ENCODE data around the gene CLIC4. TPM values are rescaled to one million over a fixed set of nuclear protein-coding genes. Genes with fewer than 3 reads are reported as not detected.
"Not testable (repeated sequence)": the region's sequence is repeated elsewhere in the genome, so short reads cannot be mapped to it uniquely, and the experiment has no call there.

The CLIC4 gene
- total and polyA plus RNA-seq, 2 donors, result 284 to 505 TPM

DNA sequence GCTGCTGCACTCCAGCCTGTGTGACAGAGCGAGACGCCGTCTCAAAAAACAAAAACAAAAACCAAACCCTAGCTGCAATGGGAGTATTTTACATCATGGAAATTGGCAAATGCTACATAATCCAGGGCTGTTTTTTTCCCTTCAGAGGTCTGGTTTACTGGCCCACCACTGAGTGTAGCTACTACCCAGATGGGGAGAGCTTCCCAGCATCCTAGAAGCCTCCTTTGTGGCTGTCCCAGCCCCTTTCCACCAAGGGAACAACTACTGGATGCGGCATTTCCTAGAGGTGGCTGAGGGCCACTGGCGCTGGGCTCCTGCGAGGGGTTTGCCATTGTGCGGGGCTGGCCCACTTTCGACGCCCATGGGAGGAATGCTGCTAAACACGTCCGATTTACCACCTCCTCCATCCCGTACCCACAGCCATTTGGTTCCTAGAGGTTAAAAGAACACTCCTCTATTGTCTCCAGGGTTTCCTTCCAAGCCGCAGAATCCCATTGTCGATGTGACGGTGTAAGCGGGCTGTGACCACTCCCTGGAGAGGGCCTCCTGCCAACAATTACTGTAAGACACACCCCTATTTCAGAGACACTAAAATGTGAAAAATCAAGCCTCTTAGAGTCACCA is 129.5 kb downstream of the CLIC4 start:
- Histone ChIP-seq H3K27ac (ENCODE audit: low read depth) (no peak overlapping the region), H3K36me3 (ENCODE audit: insufficient read depth) (no peaks in the 10 kb centered on the region), H3K4me3 (ENCODE audit: low read depth, low read length) (no peak overlapping the region), H3K4me1 (ENCODE audit: insufficient read depth) (no peaks in the 10 kb centered on the region)
- no peak for DNase-seq (ENCODE audit: extremely low spot score)
- 61% methylated on average over 16 of the region's 16 CpGs for WGBS

DNA sequence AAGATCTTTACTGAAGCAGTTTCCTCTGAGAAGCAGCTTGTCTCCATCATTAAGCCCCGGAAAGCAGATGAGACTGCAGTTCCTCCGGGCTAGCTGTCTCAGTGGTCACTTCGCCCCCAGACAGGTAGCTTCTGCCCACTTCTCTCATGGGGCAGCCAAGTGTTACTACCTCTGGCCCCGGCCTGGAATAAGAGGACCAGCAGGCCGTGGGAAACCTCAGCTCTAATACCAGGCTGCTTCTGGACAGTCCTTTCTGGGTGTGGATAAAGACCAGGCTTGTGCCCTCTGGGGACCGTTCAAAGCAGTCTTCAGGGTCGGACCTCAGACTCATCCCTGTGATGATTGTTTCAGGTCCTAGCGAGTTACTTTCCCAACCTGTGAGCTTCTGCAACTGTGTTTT is 130.0 kb downstream of the CLIC4 start:
- H3K4me1 ChIP-seq (ENCODE audit: insufficient read depth), result no peaks in the 10 kb centered on the region
- no peak overlapping the region for H3K27ac ChIP-seq (ENCODE audit: low read depth)
- 65% methylated on average over 8 of the region's 8 CpGs for WGBS
- DNase-seq (ENCODE audit: extremely low spot score), result no peak
- no peaks in the 10 kb centered on the region for H3K36me3 ChIP-seq (ENCODE audit: insufficient read depth)
- no peak overlapping the region for H3K4me3 ChIP-seq (ENCODE audit: low read depth, low read length)

DNA sequence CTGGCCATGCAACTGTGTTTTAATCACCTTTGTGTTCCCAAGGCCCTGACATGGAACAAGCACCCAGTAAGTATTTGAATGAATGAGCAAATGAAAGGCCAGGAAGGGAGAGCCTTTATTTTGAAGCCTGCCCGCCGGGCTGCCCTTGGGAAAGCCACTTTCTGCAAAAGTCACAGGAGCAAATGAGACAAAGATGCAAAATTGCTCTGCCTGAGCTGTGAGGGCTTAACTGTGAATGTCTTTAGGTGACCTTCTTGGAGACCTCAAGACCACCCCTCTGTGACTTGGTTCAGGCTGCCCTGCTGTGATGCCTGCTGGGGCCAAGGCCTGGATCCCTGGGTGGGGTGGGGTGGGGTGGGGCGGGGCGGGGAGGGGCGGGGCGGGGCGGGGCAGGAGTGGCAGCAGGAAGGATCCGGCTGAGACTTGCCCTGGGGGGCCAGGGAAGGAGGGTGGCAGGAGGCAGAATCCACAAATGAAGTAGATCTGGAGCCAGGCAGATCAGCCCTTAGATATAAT is 130.8 kb downstream of the CLIC4 start:
- H3K4me3 ChIP-seq (ENCODE audit: low read depth, low read length), result no peak overlapping the region
- DNase-seq (ENCODE audit: extremely low spot score), result no peak
- no peaks in the 10 kb centered on the region for H3K36me3 ChIP-seq (ENCODE audit: insufficient read depth)
- 65% methylated on average over 7 of the region's 8 CpGs for WGBS
- H3K4me1 ChIP-seq (ENCODE audit: insufficient read depth), result no peaks in the 10 kb centered on the region
- H3K27ac ChIP-seq (ENCODE audit: low read depth), result no peak overlapping the region

DNA sequence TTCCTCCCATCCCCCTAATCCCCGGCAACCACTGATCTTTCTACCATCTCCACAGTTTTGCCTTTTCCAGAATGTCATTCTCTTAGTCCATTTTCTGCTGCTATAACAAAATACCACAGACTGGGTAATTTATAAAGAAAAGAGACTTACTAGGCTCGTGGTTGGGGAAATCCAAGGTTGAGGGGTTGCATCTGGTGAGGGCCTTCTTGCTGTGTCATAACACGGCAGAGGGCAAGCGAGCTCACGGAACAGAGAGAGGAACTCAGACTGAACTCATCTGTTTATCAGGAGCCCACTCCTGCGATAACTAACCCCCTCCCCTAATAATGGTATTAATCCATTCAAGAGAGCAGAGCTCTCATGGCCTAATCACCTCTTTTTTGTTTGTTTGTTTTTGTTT is 132.8 kb downstream of the CLIC4 start:
- Histone ChIP-seq H3K36me3 (ENCODE audit: insufficient read depth) (no peaks in the 10 kb centered on the region), H3K27ac (ENCODE audit: low read depth) (no peak overlapping the region), H3K4me1 (ENCODE audit: insufficient read depth) (no peaks in the 10 kb centered on the region), H3K4me3 (ENCODE audit: low read depth, low read length) (no peak overlapping the region)
- no peak for DNase-seq (ENCODE audit: extremely low spot score)
- WGBS, result 72% methylated on average over 6 of the region's 6 CpGs

DNA sequence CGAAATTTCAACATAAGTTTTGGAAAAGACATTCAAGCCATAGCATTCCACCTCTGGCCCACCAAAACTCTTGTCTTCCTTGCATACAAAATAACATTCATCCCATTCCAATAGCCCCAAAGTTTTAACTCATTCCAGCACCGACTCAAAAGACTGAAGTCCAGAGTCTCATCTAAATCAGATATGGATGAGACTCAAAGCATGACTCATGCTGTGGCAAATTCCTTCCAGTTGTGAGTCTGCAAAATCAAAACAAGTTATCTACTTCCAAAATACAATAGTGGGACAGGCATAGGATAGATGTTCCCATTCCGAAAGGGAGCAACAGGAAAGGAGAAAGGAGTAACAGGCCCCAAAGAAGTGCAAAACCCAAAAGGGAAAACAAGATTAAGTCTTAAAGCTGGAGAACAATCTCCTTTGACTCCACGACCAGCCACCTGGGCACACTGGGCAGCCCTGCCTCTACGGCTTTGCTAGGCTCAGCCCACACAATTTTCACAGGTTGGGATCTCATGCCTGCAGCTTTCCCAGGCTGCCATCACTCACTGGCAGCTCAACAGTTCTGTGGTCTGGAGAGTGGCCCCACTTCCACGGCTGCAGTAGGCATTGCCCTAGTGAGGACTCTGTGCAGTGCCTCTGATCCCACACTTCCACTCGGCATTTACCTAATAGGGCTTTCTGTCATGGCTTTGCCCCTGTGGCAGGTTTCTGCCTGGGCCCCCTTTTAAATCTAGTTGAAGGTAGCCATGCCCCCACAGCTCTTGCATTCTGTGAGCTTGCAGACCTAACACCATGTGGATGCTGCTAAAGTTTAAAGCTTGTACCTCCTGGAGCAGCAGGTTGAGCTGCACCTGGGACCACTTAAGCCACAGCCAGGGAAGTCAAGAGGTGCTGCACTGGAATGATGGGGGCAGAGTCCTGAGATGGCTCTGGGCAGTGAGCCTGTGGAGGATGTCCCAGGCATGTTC is 133.8 kb downstream of the CLIC4 start:
- Histone ChIP-seq H3K27ac (ENCODE audit: low read depth) (no peak overlapping the region), H3K36me3 (ENCODE audit: insufficient read depth) (no peaks in the 10 kb centered on the region), H3K4me1 (ENCODE audit: insufficient read depth) (no peaks in the 10 kb centered on the region), H3K4me3 (ENCODE audit: low read depth, low read length) (no peak overlapping the region)
- no peak for DNase-seq (ENCODE audit: extremely low spot score)
- 72% methylated on average over 7 of the region's 7 CpGs for WGBS

DNA sequence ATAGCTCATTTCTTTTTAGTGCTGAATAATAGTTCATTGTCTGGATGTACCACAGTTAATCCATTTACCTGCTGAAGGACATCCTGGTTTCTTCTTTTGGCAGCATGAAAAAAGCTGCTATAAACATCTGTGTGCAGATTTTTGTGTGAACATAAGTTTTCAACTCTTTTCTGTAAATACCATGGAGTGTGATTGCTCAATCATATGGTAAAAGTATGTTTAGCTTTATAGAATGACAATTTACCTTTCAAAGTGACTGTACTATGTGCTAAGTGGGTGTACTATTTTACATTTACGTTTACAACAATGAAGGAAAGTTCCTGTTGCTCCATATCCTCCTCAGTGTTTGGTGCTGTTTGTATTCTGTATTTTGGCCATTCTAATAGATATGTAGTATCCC is 135.8 kb downstream of the CLIC4 start:
- H3K4me3 ChIP-seq (ENCODE audit: low read depth, low read length), result no peak overlapping the region
- DNase-seq (ENCODE audit: extremely low spot score), result no peak
- H3K36me3 ChIP-seq (ENCODE audit: insufficient read depth), result no peaks in the 10 kb centered on the region
- no peak overlapping the region for H3K27ac ChIP-seq (ENCODE audit: low read depth)
- no peaks in the 10 kb centered on the region for H3K4me1 ChIP-seq (ENCODE audit: insufficient read depth)
- WGBS, result 38% methylated on average over 1 of the region's 1 CpG

DNA sequence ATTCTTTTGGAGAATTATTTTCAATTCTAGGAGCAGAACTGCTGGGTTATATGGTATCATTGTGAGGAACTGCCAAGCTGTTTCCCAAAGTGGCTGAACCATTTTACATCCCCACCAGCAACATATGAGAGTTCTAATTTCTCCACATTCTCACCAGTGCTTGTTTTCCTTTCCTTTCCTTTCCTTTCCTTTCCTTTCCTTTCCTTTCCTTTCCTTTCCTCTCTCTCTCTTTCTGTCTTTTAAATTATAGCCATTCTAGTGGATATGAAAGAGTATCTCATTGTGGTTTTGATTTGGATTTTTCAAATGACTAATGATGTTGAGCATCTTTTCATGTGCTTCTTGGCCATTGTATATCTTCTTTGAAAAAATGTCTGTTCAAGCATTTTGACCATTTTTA is 139.5 kb downstream of the CLIC4 start:
- no peaks in the 10 kb centered on the region for H3K4me1 ChIP-seq (ENCODE audit: insufficient read depth)
- DNase-seq (ENCODE audit: extremely low spot score), result no peak
- H3K36me3 ChIP-seq (ENCODE audit: insufficient read depth), result no peaks in the 10 kb centered on the region
- H3K4me3 ChIP-seq (ENCODE audit: low read depth, low read length), result no peak overlapping the region
- H3K27ac ChIP-seq (ENCODE audit: low read depth), result no peak overlapping the region

DNA sequence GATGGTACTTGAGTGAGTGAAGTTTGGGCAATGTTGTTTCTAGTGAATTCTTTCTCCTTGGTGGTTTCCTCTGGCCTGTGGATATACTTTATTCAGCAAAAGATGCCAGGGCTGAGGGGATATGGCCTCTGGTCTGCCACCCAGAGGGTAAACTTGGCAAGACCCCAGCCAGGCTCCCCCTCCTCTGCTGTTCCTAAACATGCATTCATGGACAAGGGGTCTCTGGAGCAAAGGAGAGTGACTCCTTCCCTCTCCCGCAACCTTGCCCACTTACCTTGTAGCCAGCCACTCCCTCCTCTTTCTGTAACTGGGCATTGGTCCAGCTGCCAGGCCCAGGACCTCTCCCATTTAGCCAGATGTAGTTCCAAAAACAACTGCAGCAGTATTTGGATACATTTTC is 141.0 kb downstream of the CLIC4 start:
- WGBS, result 85% methylated on average over 1 of the region's 1 CpG
- DNase-seq (ENCODE audit: extremely low spot score), result no peak
- no peak overlapping the region for H3K4me3 ChIP-seq (ENCODE audit: low read depth, low read length)
- no peaks in the 10 kb centered on the region for H3K4me1 ChIP-seq (ENCODE audit: insufficient read depth)
- no peaks in the 10 kb centered on the region for H3K36me3 ChIP-seq (ENCODE audit: insufficient read depth)
- H3K27ac ChIP-seq (ENCODE audit: low read depth), result no peak overlapping the region

DNA sequence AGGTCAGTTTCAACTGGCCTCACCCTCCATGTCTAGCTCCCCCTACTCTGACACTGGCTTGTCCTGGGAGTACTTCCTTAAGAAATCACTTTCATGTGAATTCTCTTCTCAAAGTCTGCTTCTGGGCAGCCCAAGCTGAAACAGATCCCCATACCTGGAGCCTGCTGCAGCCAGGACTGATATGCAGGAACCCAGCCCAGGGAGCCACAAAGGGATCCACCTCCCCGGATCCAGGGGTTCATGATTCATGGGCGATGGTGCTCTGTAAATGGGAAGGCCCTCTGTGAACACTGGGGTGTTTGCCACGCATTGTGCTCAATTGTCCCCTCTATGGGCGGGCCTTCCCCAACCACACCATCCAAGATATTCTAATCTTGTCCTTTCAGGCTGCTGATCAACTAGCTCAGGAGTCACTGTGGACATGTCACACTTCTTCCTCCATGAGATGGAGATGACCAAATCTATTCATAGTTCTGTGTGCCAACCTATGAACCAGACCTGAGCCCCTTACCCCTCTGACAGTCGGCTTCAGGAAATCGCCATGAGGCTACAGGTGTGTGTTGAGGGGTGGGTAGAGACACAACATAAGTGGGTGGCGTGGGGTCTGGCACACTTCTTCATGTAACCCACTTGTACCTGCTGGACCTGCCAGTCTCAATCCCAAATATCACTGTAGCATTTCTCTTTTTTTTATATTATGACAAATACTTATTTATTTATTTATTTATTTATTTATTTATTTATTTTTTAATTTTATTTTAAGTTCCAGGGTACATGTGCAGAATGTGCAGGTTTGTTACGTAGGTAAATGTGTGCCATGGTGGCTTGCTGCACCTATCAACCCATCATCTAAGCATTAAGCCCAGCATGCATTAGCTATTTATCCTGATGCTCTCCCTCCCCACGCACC is 143.1 kb downstream of the CLIC4 start:
- no peak for DNase-seq (ENCODE audit: extremely low spot score)
- no peak overlapping the region for H3K27ac ChIP-seq (ENCODE audit: low read depth)

DNA sequence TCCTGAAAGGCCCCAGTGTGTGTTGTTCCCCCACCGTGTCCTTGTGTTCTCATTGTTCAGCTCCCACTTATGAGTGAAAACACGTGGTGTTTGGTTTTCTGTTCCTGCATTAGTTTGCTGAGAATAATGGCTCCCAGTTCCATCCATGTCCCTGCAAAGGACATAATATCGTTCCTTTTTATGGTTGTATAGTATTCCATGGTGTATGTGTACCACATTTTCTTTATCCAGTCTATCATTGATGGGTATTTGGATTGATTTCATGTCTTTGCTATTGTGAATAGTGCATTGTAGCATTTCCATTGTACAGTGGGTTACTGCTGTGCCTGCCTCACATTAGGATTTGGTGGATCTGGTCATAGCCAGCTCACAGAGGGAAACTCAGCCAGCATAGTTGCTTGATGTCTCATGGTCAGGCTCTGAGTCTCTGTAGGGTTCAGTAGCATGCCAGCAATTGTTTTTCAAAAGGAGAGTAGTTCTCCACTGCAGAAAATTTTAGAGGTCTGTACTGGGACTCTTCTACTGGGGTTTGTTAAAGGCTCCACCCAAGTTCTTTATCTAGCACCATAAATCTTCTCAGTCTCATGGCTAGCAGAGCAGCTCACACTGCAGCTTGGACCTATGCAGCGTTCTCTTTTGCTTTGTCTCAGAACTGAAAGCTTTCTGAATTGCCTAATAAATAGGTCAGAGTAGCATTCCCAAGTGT is 143.9 kb downstream of the CLIC4 start:
- Histone ChIP-seq H3K36me3 (ENCODE audit: insufficient read depth) (no peaks in the 10 kb centered on the region), H3K4me1 (ENCODE audit: insufficient read depth) (no peaks in the 10 kb centered on the region), H3K27ac (ENCODE audit: low read depth) (no peak overlapping the region), H3K4me3 (ENCODE audit: low read depth, low read length) (no peak overlapping the region)
- 77% methylated on average over 4 of the region's 4 CpGs for WGBS
- no peak for DNase-seq (ENCODE audit: extremely low spot score)

More for the DNA sequence above, 143.1 kb downstream of the CLIC4 start:
- Histone ChIP-seq H3K4me3 (ENCODE audit: low read depth, low read length) (no peak overlapping the region), H3K4me1 (ENCODE audit: insufficient read depth) (no peaks in the 10 kb centered on the region), H3K36me3 (ENCODE audit: insufficient read depth) (no peaks in the 10 kb centered on the region)
- WGBS, result 91% methylated on average over 9 of the region's 9 CpGs

DNA sequence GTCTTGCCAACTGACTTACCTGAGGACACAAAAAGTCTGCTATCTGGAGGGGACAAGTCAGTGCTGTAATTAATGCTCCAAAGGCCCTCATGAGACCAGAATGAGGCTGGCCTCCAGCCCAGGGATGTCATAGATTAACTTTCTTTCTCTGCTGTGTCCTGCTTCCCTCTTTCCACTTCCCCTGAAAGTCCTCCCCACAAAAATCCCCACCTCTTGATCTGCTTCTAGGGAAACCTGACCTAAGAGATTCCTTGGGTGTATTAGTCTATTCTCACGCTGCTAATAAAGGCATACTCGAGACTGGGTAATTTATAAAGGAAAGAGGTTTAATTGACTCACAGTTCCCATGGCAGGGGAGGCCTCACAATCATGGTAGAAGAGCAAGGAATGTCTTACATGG is 145.6 kb downstream of the CLIC4 start:
- Histone ChIP-seq H3K27ac (ENCODE audit: low read depth) (no peak overlapping the region), H3K4me3 (ENCODE audit: low read depth, low read length) (no peak overlapping the region), H3K4me1 (ENCODE audit: insufficient read depth) (no peaks in the 10 kb centered on the region), H3K36me3 (ENCODE audit: insufficient read depth) (no peaks in the 10 kb centered on the region)
- no peak for DNase-seq (ENCODE audit: extremely low spot score)
- WGBS, result 90% methylated on average over 2 of the region's 2 CpGs

DNA sequence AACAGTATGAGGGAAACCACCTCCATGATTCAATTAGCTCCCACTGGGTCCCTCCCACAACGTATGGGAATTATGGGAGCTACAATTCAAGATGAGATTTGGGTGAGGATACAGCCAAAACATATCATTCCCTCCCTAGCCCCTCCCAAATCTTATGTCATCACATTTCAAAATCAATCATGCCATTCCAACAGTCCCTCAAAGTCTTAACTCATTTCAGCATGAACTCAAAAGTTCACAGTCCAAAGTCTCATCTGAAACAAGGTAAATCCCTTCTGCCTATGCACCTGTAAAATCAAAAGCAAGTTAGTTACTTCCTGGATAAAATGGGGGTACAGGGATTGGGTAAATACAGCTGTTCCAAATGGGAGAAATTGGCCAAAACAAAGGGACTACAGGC is 146.1 kb downstream of the CLIC4 start:
- not testable (repeated sequence) for H3K4me3 ChIP-seq (ENCODE audit: low read depth, low read length); H3K27ac ChIP-seq (ENCODE audit: low read depth); H3K36me3 ChIP-seq (ENCODE audit: insufficient read depth); DNase-seq (ENCODE audit: extremely low spot score); H3K4me1 ChIP-seq (ENCODE audit: insufficient read depth)
- WGBS, result 62% methylated on average over 1 of the region's 1 CpG
